ENCODE measurements around the gene SUPT20HL2. TPM values are rescaled to one million over a fixed set of nuclear protein-coding genes. Genes with fewer than 3 reads are reported as not detected.

SUPT20HL2 gene
- total and polyA plus RNA-seq, 2 donors (not counting 3 experiments of a cell fraction or from before 2014, with no cell fraction given): not detected

GRCh38 chrX:24271262-24271661 lies 42.6 kb downstream of the SUPT20HL2 start:
- H2AFZ ChIP-seq (ENCODE audit: low read depth, low read length): no peak overlapping the region
- H4K20me1 ChIP-seq (replicated peaks; ENCODE audit: control insufficient read depth, extremely low read depth, insufficient read depth, low read length): no peaks in the 10 kb centered on the region
- H3K36me3 ChIP-seq (ENCODE audit: control insufficient read depth in 2 of 2, extremely low read depth in 1 of 2, insufficient read depth in 2 of 2, low read length in 2 of 2): no peaks in the 10 kb centered on the region
- H3K79me2 ChIP-seq (ENCODE audit: control insufficient read depth, insufficient read depth, low read length): no peaks in the 10 kb centered on the region
- H3K9me3 ChIP-seq (replicated peaks; ENCODE audit: control insufficient read depth, insufficient read depth, low read length): no peaks in the 10 kb centered on the region
- no TSS peak for BruUV-seq (replicated peaks)
- no peak overlapping the region for H3K9ac ChIP-seq (replicated peaks; ENCODE audit: extremely low read depth, insufficient read depth, low read length)
- no peak for FAIRE-seq
- no peaks in the 10 kb centered on the region for H3K27me3 ChIP-seq (ENCODE audit: control insufficient read depth in 2 of 2, insufficient read depth in 2 of 2, low read length in 2 of 2)
- H3K4me3 ChIP-seq (replicated peaks in 1 of 3; ENCODE audit: insufficient read depth in 1 of 3, low read depth in 1 of 3, low read length in 3 of 3): no peak overlapping the region
- CTCF ChIA-PET: interaction anchor here (1.2 kb wide), 1 partner anchor 12 kb away, joined by 4 read pairs; no protein-coding TSS in a partner anchor
- dilution Hi-C loops (cut with MboI; ENCODE audit: extremely low pct_ligation_motif_present, low sequenced_read_pairs): no loop called here
- DNase-seq (ENCODE audit: low read depth, low spot score): no peak
- TF ChIP-seq EZH2 (IDR thresholded peaks at IDR 0.05; ENCODE audit: borderline replicate concordance, low read depth, low read length, severe bottlenecking): no peak
- no peak for TF ChIP-seq JUN (IDR thresholded peaks at IDR 0.05; ENCODE audit: borderline replicate concordance, insufficient read depth, insufficient read length, low read depth)
- TF ChIP-seq MYC (IDR thresholded peaks at IDR 0.05; ENCODE audit: low read depth, low read length): no peak
- TF ChIP-seq POLR2A (IDR thresholded peaks at IDR 0.05; ENCODE audit: low read depth, low read length): no peak
- TF ChIP-seq POLR2AphosphoS5 (IDR thresholded peaks at IDR 0.05; ENCODE audit: insufficient read depth, low read depth, low read length): no peak
- TF ChIP-seq FOS (IDR thresholded peaks at IDR 0.05; ENCODE audit: borderline replicate concordance, insufficient read depth, low read length): no peak
- TF ChIP-seq, protein P1, sequence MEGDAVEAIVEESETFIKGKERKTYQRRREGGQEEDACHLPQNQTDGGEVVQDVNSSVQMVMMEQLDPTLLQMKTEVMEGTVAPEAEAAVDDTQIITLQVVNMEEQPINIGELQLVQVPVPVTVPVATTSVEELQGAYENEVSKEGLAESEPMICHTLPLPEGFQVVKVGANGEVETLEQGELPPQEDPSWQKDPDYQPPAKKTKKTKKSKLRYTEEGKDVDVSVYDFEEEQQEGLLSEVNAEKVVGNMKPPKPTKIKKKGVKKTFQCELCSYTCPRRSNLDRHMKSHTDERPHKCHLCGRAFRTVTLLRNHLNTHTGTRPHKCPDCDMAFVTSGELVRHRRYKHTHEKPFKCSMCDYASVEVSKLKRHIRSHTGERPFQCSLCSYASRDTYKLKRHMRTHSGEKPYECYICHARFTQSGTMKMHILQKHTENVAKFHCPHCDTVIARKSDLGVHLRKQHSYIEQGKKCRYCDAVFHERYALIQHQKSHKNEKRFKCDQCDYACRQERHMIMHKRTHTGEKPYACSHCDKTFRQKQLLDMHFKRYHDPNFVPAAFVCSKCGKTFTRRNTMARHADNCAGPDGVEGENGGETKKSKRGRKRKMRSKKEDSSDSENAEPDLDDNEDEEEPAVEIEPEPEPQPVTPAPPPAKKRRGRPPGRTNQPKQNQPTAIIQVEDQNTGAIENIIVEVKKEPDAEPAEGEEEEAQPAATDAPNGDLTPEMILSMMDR (IDR thresholded peaks at IDR 0.05; ENCODE audit: extremely low read depth in 1 of 2, insufficient read depth in 1 of 2, low read depth in 1 of 2, low read length in 2 of 2): no peak
- no peak for TF ChIP-seq GATA2 (IDR thresholded peaks at IDR 0.05; ENCODE audit: insufficient read depth, insufficient read length, low read depth, low read length)
- no peak for TF ChIP-seq MAX (IDR thresholded peaks at IDR 0.05; ENCODE audit: insufficient read depth, insufficient read length)
- H3K9me1 ChIP-seq (replicated peaks; ENCODE audit: control insufficient read depth, extremely low read depth, insufficient read depth, low read length): no peaks in the 10 kb centered on the region
- no peak overlapping the region for H3K27ac ChIP-seq (ENCODE audit: insufficient read depth, low read depth, low read length)
- intact Hi-C loops (cut with micrococcal nuclease): no loop called here
- POLR2A ChIA-PET: no interaction called here
- H3K4me1 ChIP-seq (ENCODE audit: control insufficient read depth, extremely low read depth, insufficient read depth, low read length): no peaks in the 10 kb centered on the region
- no peak overlapping the region for H3K4me2 ChIP-seq (ENCODE audit: insufficient read depth, low read length)
